GM15510 (cell line): ENCODE measurements around the gene CSF2.

Source experiments
- POLR2A ChIP-seq: IDR thresholded peaks from 3 replicates; pipeline ENCODE4 v1.6.1; 2011; ENCODE audit warnings: borderline replicate concordance; ENCODE audit not compliant: insufficient read length; ENCODE audit errors: extremely low read depth

Gene CSF2

GRCh38 chr5:132100672-132101261, 27.2 kb downstream of the CSF2 start:
- no peak for TF ChIP-seq POLR2A

GRCh38 chr5:132101385-132101880, 27.8 kb downstream of the CSF2 start:
- no peak for TF ChIP-seq POLR2A

- TF ChIP-seq POLR2A: no peak
Measured at GRCh38 chr5:132102101-132102701, 28.6 kb downstream of the CSF2 start.

- no peak for TF ChIP-seq POLR2A
Measured at GRCh38 chr5:132102944-132103331, 29.3 kb downstream of the CSF2 start.

- TF ChIP-seq POLR2A: no peak
Measured at GRCh38 chr5:132103332-132103951, 29.9 kb downstream of the CSF2 start.

- TF ChIP-seq POLR2A: no peak
Measured at GRCh38 chr5:132103969-132104391, 30.4 kb downstream of the CSF2 start.

- no peak for TF ChIP-seq POLR2A
Measured at GRCh38 chr5:132104556-132104955, 31.0 kb downstream of the CSF2 start.

GRCh38 chr5:132105688-132106087, 32.1 kb downstream of the CSF2 start:
- no peak for TF ChIP-seq POLR2A

GRCh38 chr5:132109494-132110053, 36.0 kb downstream of the CSF2 start:
- no peak for TF ChIP-seq POLR2A

GRCh38 chr5:132110195-132110594, 36.6 kb downstream of the CSF2 start:
- TF ChIP-seq POLR2A: no peak

GRCh38 chr5:132110930-132111329, 37.3 kb downstream of the CSF2 start:
- no peak for TF ChIP-seq POLR2A

- no peak for TF ChIP-seq POLR2A
Measured at GRCh38 chr5:132112111-132112510, 38.5 kb downstream of the CSF2 start.

- TF ChIP-seq POLR2A: no peak
Measured at GRCh38 chr5:132114150-132115121, 40.8 kb downstream of the CSF2 start.

- TF ChIP-seq POLR2A: no peak
Measured at GRCh38 chr5:132115375-132115774, 41.8 kb downstream of the CSF2 start.
